Suprapubic skin (tissue), 4 donors: Measurements from ENCODE around the gene KLK14. TPM values are rescaled to one million over a fixed set of nuclear protein-coding genes. Genes with fewer than 3 reads are reported as not detected.

Experiments
- DNase-seq, 2 donors: peaks; one replicate each; pipeline ENCODE4 v3.0.0-alpha.2; 2019; ENCODE audit warnings: low spot score in 2 of 2
- H3K27ac ChIP-seq: fragments of 200-600 bp; sonication (generic); one replicate; pipeline ENCODE4 v1.5.1; 2019
- H3K27me3 ChIP-seq: fragments of 200-600 bp; sonication (generic); one replicate; pipeline ENCODE4 v1.5.1; 2019
- H3K36me3 ChIP-seq: fragments of 200-600 bp; sonication (generic); one replicate; pipeline ENCODE4 v1.5.1; 2019
- H3K4me1 ChIP-seq: fragments of 200-600 bp; sonication (generic); one replicate; pipeline ENCODE4 v1.5.1; 2019
- H3K4me3 ChIP-seq: fragments of 200-600 bp; sonication (generic); one replicate; pipeline ENCODE4 v1.5.1; 2019; ENCODE audit warnings: mild to moderate bottlenecking
- H3K9me3 ChIP-seq: fragments of 200-600 bp; sonication (generic); one replicate; pipeline ENCODE4 v1.5.1; 2019
- EP300 ChIP-seq: sonication (generic); formaldehyde crosslinking; IDR thresholded peaks from one replicate; pipeline ENCODE4 v1.6.1; 2017; ENCODE audit warnings: antibody characterized with exemption
- POLR2A ChIP-seq, 2 donors: fragments of 450-650 bp; IDR thresholded peaks; one replicate each; pipeline ENCODE4 v1.6.1; 2017; ENCODE audit warnings: antibody characterized with exemption in 2 of 2, mild to moderate bottlenecking in 2 of 2, moderate library complexity in 2 of 2
- POLR2AphosphoS5 ChIP-seq, 3 donors: sonication (generic); formaldehyde crosslinking; IDR thresholded peaks; one replicate each; pipeline ENCODE4 v1.6.1; 2017; ENCODE audit warnings: antibody characterized with exemption in 3 of 3
- WGBS: methylation state at CpG from one replicate; pipeline ENCODE4 v1.1.5; 2018; 5-methylcytosine and 5-hydroxymethylcytosine counted together
- total RNA-seq, 4 donors: library from RNA; depleted of rRNA; stranded (reverse); fragments of >200 nt; gene quantifications; one replicate each; pipeline ENCODE4 v1.1.0, GENCODE V29; 2016
- TF ChIP-seq, protein P1 (sequence below), 2 donors: fragments of 200-600 bp in 1 of 2; fragments of 450-650 bp in 1 of 2; sonication (generic) in 1 of 2; IDR thresholded peaks; one replicate each; pipeline ENCODE4 v1.5.1; 2016 to 2019; ENCODE audit warnings: antibody characterized with exemption in 2 of 2, mild to moderate bottlenecking in 1 of 2, moderate library complexity in 1 of 2

The KLK14 gene
- total RNA-seq, 4 donors from 2014 or later = 3.8 to 22.8 (median 5.2) TPM

DNA sequence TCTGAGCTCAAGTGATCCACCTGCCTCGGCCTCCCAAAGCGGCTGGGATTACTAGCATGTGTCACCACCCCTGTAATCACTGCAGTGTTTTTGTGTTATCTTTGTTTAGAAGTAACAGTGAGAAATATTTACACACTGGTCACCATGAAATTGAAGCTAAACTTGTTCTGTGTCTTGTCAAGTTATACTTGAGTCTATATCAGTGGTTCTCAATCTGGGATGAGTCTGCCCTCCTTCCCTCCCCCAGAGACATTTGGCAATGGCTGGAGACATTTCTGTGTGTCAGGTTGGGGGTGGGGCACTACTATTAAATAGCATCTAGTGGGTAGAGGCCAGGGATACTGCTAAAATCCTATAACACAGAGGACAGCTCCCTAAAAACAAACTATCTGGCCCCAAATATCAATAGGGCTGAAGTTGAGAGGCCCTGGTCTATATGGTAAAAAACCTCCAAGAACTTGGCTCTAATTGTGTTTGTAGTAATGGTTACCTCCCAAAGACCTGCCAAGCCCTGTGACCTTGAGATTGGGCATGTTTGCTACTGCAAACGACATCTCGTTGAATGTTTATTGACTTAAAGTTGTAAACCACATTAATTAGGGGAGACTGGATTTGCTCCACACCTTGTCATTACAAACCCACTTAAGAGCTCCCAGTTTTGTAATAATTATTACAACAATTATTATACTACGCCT, 18.6 kb upstream of the KLK14 start:
- no peaks in the 10 kb centered on the region for H3K9me3 ChIP-seq
- H3K36me3 ChIP-seq = peaks cover 50% of the 10 kb centered on the region
- H3K4me3 ChIP-seq = no peak overlapping the region
- TF ChIP-seq POLR2AphosphoS5 (IDR thresholded peaks at IDR 0.05) = no peak
- TF ChIP-seq POLR2A (IDR thresholded peaks at IDR 0.05) = no peak
- TF ChIP-seq, protein P1, sequence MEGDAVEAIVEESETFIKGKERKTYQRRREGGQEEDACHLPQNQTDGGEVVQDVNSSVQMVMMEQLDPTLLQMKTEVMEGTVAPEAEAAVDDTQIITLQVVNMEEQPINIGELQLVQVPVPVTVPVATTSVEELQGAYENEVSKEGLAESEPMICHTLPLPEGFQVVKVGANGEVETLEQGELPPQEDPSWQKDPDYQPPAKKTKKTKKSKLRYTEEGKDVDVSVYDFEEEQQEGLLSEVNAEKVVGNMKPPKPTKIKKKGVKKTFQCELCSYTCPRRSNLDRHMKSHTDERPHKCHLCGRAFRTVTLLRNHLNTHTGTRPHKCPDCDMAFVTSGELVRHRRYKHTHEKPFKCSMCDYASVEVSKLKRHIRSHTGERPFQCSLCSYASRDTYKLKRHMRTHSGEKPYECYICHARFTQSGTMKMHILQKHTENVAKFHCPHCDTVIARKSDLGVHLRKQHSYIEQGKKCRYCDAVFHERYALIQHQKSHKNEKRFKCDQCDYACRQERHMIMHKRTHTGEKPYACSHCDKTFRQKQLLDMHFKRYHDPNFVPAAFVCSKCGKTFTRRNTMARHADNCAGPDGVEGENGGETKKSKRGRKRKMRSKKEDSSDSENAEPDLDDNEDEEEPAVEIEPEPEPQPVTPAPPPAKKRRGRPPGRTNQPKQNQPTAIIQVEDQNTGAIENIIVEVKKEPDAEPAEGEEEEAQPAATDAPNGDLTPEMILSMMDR (IDR thresholded peaks at IDR 0.05) = no peak
- no peak for TF ChIP-seq EP300
- DNase-seq = no peak
- no peak overlapping the region for H3K27ac ChIP-seq
- H3K27me3 ChIP-seq = no peaks in the 10 kb centered on the region
- H3K4me1 ChIP-seq = peaks cover 21% of the 10 kb centered on the region
- WGBS = 59% methylated on average over 5 of the region's 5 CpGs

DNA sequence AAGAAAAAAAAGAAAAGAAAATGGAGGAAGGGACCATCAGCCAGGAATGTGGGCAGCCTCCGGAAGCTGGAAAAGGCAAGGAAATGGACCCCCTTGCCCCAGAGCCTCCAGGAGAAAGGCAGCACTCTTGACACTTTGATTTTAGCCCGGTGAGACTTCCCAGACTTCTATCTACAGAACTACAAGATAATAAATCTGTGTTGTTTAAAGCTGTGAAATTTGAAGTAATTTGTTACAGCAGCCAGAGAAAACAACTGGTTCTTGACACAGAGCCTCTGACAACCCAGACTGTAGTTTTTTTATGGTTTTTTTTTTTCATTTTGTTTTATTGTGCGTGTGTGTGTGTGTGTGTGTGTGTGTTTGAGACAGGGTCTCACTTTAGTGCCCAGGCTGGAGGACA, 17.9 kb upstream of the KLK14 start:
- DNase-seq = no peak
- no peak for TF ChIP-seq EP300
- TF ChIP-seq, protein P1 (IDR thresholded peaks at IDR 0.05) = no peak
- H3K27me3 ChIP-seq = no peaks in the 10 kb centered on the region
- no peak overlapping the region for H3K4me3 ChIP-seq
- H3K27ac ChIP-seq = no peak overlapping the region
- no peaks in the 10 kb centered on the region for H3K9me3 ChIP-seq
- H3K36me3 ChIP-seq = peaks cover 50% of the 10 kb centered on the region
- peaks cover 21% of the 10 kb centered on the region for H3K4me1 ChIP-seq
- WGBS = 75% methylated on average over 3 of the region's 3 CpGs

DNA sequence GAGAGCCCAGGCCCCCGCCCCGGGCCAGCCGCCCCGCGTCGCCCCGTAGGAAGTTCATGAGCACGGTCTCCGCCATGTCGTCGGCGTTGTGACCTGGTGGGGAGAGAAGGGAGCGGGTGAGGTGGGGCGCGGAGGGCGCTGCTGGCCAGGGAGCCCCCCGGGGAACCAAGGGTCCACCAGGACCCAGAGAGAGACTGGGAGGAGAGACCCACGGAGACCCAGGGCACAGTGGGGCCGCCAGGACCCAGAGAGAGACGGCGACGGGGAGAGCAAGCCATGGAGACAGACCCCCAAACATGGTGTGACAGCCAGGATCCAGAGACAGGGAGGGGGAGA, 16.3 kb upstream of the KLK14 start:
- 81% methylated on average over 15 of the region's 22 CpGs for WGBS
- H3K27me3 ChIP-seq = no peaks in the 10 kb centered on the region
- DNase-seq = no peak
- peaks cover 42% of the 10 kb centered on the region for H3K36me3 ChIP-seq
- no peak overlapping the region for H3K4me3 ChIP-seq
- no peaks in the 10 kb centered on the region for H3K9me3 ChIP-seq
- peaks cover 25% of the 10 kb centered on the region for H3K4me1 ChIP-seq
- H3K27ac ChIP-seq = no peak overlapping the region
- TF ChIP-seq, protein P1 (IDR thresholded peaks at IDR 0.05) = no peak
- TF ChIP-seq EP300 = no peak
- no peak for TF ChIP-seq POLR2A (IDR thresholded peaks at IDR 0.05)
- TF ChIP-seq POLR2AphosphoS5 (IDR thresholded peaks at IDR 0.05) = no peak

DNA sequence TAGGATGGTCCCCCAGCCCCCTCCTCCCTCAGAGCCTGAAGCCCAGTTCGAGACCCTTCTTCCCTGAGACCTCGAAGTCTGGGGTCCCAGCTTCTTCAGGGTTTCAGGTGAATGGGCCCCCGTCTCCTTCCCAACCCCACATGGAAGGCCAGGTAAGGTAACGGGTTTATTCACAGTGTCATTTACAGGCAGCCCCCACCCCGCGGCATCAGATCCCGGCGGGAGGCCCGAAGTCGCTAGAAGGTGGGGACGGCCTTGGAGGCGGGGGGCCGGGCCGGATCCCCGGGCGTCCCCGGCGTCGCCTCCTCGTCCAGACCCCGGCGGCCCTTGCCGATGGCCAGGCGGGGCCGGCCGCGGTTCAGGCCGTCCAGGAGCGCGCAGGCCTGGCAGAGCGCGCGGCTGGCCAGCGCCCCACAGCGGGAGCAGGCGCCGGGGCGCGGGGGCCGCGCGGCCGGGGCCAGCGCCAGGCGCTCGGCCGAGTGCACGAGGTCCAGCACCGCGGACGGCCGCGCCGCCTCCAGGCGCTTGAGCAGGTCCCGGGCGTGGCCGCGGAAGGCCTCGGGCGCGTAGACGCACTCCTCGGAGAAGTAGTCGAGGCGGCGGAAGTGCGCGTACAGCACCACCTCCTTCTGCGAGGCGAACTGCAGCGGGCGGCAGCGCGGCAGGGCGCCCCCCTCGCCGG, 15.8 kb upstream of the KLK14 start:
- Histone ChIP-seq H3K27ac (no peak overlapping the region), H3K4me1 (peaks cover 25% of the 10 kb centered on the region), H3K9me3 (no peaks in the 10 kb centered on the region), H3K4me3 (no peak overlapping the region), H3K36me3 (peaks cover 37% of the 10 kb centered on the region), H3K27me3 (no peaks in the 10 kb centered on the region)
- DNase-seq = no peak
- no peak for TF ChIP-seq EP300
- TF ChIP-seq POLR2AphosphoS5 (IDR thresholded peaks at IDR 0.05) = no peak
- TF ChIP-seq POLR2A (IDR thresholded peaks at IDR 0.05) = no peak
- TF ChIP-seq, protein P1 (IDR thresholded peaks at IDR 0.05) = no peak
- 90% methylated on average over 19 of the region's 78 CpGs for WGBS

DNA sequence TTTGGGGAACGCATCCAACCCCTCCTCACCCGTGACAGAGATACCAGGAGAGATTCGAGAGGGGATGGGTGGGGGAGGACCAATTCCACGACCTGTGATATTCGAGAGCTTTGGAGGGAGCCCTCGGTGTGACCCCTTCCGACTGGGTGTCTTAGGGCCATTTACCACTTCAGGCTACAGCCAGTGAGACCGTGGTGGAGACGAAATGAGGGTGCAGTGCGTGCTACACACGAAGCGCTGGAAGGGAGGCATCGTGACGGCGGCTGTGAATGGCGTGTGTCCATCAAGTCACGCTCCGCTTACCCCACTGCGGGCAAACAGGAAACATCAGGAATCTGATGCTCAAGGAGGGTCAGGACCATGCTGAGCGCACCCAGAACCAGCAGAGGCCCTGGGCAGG, 15.1 kb upstream of the KLK14 start:
- Histone ChIP-seq H3K27ac (no peak overlapping the region), H3K36me3 (peaks cover 31% of the 10 kb centered on the region)
- 61% methylated on average over 10 of the region's 20 CpGs for WGBS

More for the DNA sequence above, 15.1 kb upstream of the KLK14 start:
- TF ChIP-seq, protein P1 (IDR thresholded peaks at IDR 0.05) = no peak
- no peak for TF ChIP-seq POLR2AphosphoS5 (IDR thresholded peaks at IDR 0.05)
- H3K9me3 ChIP-seq = no peaks in the 10 kb centered on the region
- H3K4me3 ChIP-seq = no peak overlapping the region
- peaks cover 25% of the 10 kb centered on the region for H3K4me1 ChIP-seq
- no peaks in the 10 kb centered on the region for H3K27me3 ChIP-seq
- no peak for DNase-seq
